SK-N-SH treated with all-trans-retinoic acid at 6 μM for 48 hours (cell line): ENCODE measurements around the gene VEGFB.

ENCODE experiments used
- ATAC-seq: fragments of 200-7000 bp; cut with Tn5 transposase; 3 replicates; pipeline ENCODE4 v1.9.1; 2020; ENCODE audit warnings: mild to moderate bottlenecking, moderate library complexity
- ARNTL ChIP-seq: fragments of 450-650 bp; formaldehyde crosslinking; IDR thresholded peaks from 2 replicates; pipeline ENCODE4 v1.5.0; 2020; ENCODE audit warnings: low read depth, mild to moderate bottlenecking, moderate library complexity, borderline replicate concordance
- BACH2 ChIP-seq: fragments of 250-450 bp; sonication (Bioruptor Pico); IDR thresholded peaks from 2 replicates; pipeline ENCODE4 v1.9.0; 2021; ENCODE audit warnings: mild to moderate bottlenecking, borderline replicate concordance
- CSDC2 ChIP-seq: fragments of 250-450 bp; sonication (Bioruptor Pico); IDR thresholded peaks from 2 replicates; pipeline ENCODE4 v1.5.0; 2020; ENCODE audit warnings: mild to moderate bottlenecking, moderate library complexity
- ESRRG ChIP-seq: fragments of 250-450 bp; sonication (Bioruptor Pico); IDR thresholded peaks from 2 replicates; pipeline ENCODE4 v1.6.1; 2021; ENCODE audit warnings: mild to moderate bottlenecking
- GLIS3 ChIP-seq: fragments of 250-450 bp; sonication (Bioruptor Pico); IDR thresholded peaks from 2 replicates; pipeline ENCODE4 v1.5.0; 2020; ENCODE audit warnings: mild to moderate bottlenecking, moderate library complexity
- ISL1 ChIP-seq: fragments of 250-450 bp; sonication (Bioruptor Pico); IDR thresholded peaks from 2 replicates; pipeline ENCODE4 v2.1.2; 2022; ENCODE audit warnings: mild to moderate bottlenecking, moderate library complexity
- OSR1 ChIP-seq: fragments of 250-450 bp; sonication (Bioruptor Pico); IDR thresholded peaks from 2 replicates; pipeline ENCODE4 v1.8.0; 2022; ENCODE audit warnings: moderate library complexity, mild to moderate bottlenecking, inconsistent platforms
- PPARA ChIP-seq: fragments of 250-450 bp; sonication (Bioruptor Pico); IDR thresholded peaks from 2 replicates; pipeline ENCODE4 v1.5.0; 2020; ENCODE audit warnings: mild to moderate bottlenecking, borderline replicate concordance
- RARB ChIP-seq: fragments of 250-450 bp; sonication (Bioruptor Pico); IDR thresholded peaks from 2 replicates; pipeline ENCODE4 v1.8.0; 2021; ENCODE audit warnings: mild to moderate bottlenecking, moderate library complexity
- SNAI2 ChIP-seq: fragments of 250-450 bp; sonication (Bioruptor Pico); IDR thresholded peaks from 2 replicates; pipeline ENCODE4 v1.5.0; 2020; ENCODE audit warnings: mild to moderate bottlenecking, moderate library complexity
- TCF4 ChIP-seq: fragments of 250-450 bp; sonication (Bioruptor Pico); IDR thresholded peaks from 2 replicates; pipeline ENCODE4 v1.8.0; 2021; ENCODE audit warnings: mild to moderate bottlenecking, moderate library complexity, borderline replicate concordance
- TOX ChIP-seq: fragments of 250-450 bp; sonication (Bioruptor Pico); IDR thresholded peaks from 2 replicates; pipeline ENCODE4 v1.8.0; 2021; ENCODE audit warnings: mild to moderate bottlenecking, moderate library complexity, borderline replicate concordance
- ZC3H10 ChIP-seq: fragments of 250-450 bp; sonication (Bioruptor Pico); IDR thresholded peaks from 2 replicates; pipeline ENCODE4 v1.5.1; 2021; ENCODE audit warnings: mild to moderate bottlenecking, moderate library complexity
- ZFP3 ChIP-seq: fragments of 250-450 bp; sonication (Bioruptor Pico); IDR thresholded peaks from 2 replicates; pipeline ENCODE4 v1.5.0; 2020; ENCODE audit warnings: mild to moderate bottlenecking, moderate library complexity
- ZFP30 ChIP-seq: fragments of 450-650 bp; formaldehyde crosslinking; IDR thresholded peaks from 2 replicates; pipeline ENCODE4 v1.5.0; 2022; ENCODE audit warnings: mild to moderate bottlenecking, moderate library complexity
- ZNF565 ChIP-seq: fragments of 450-650 bp; formaldehyde crosslinking; conservative IDR thresholded peaks from 2 replicates; pipeline ENCODE4 v1.5.0; 2020; ENCODE audit warnings: low read depth, mild to moderate bottlenecking, moderate library complexity
- ZNF70 ChIP-seq: fragments of 450-650 bp; formaldehyde crosslinking; IDR thresholded peaks from 2 replicates; pipeline ENCODE4 v1.5.0; 2020; ENCODE audit warnings: mild to moderate bottlenecking, moderate library complexity
- ZNF8 ChIP-seq: fragments of 450-650 bp; formaldehyde crosslinking; IDR thresholded peaks from 2 replicates; pipeline ENCODE4 v1.5.0; 2020; ENCODE audit warnings: mild to moderate bottlenecking, moderate library complexity
- TF ChIP-seq, protein P1 (sequence below): fragments of 250-450 bp; sonication (Bioruptor Pico); IDR thresholded peaks from 2 replicates; pipeline ENCODE4 v1.5.1; 2020; ENCODE audit warnings: low read depth, mild to moderate bottlenecking, moderate library complexity
- TF ChIP-seq, protein P2 (sequence below): fragments of 250-450 bp; sonication (Bioruptor Pico); IDR thresholded peaks from 2 replicates; pipeline ENCODE4 v1.8.0; 2020; ENCODE audit warnings: mild to moderate bottlenecking, moderate library complexity, borderline replicate concordance
- TF ChIP-seq, protein P3 (sequence below): fragments of 250-450 bp; sonication (Bioruptor Pico); IDR thresholded peaks from 2 replicates; pipeline ENCODE4 v1.5.1; 2021; ENCODE audit warnings: mild to moderate bottlenecking, moderate library complexity
- TF ChIP-seq, protein P4 (sequence below): fragments of 250-450 bp; sonication (Bioruptor Pico); IDR thresholded peaks from 2 replicates; pipeline ENCODE4 v1.8.0; 2021; ENCODE audit warnings: low read depth, mild to moderate bottlenecking, moderate library complexity, borderline replicate concordance

VEGFB gene

DNA sequence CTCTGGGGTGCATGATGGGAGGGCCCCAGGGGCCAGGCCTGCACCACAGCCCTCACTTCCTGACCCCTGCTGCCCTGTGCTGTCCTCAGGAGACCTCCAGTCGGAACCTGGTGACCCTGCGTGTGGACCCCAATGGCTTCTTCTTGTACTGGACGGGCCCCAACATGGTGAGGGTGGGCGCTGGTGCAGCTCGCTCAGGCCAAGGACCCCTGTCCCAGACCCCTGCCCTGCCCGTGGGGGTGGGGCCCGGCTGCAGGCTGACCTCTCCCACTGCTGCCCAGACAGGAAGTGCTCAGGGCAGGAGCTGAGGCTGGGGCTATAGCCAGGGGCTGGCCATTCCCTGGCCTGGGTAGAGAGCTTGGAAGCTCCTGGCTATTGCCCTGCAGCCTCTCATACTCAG lies 19.9 kb downstream of the VEGFB start:
- ATAC-seq = no peak
- TF ChIP-seq PPARA = no peak
- no peak for TF ChIP-seq ZFP30 (CRISPR knock-in tag)
- TF ChIP-seq GLIS3 (CRISPR knock-in tag) = no peak
- TF ChIP-seq TCF4 (CRISPR knock-in tag) = no peak

DNA sequence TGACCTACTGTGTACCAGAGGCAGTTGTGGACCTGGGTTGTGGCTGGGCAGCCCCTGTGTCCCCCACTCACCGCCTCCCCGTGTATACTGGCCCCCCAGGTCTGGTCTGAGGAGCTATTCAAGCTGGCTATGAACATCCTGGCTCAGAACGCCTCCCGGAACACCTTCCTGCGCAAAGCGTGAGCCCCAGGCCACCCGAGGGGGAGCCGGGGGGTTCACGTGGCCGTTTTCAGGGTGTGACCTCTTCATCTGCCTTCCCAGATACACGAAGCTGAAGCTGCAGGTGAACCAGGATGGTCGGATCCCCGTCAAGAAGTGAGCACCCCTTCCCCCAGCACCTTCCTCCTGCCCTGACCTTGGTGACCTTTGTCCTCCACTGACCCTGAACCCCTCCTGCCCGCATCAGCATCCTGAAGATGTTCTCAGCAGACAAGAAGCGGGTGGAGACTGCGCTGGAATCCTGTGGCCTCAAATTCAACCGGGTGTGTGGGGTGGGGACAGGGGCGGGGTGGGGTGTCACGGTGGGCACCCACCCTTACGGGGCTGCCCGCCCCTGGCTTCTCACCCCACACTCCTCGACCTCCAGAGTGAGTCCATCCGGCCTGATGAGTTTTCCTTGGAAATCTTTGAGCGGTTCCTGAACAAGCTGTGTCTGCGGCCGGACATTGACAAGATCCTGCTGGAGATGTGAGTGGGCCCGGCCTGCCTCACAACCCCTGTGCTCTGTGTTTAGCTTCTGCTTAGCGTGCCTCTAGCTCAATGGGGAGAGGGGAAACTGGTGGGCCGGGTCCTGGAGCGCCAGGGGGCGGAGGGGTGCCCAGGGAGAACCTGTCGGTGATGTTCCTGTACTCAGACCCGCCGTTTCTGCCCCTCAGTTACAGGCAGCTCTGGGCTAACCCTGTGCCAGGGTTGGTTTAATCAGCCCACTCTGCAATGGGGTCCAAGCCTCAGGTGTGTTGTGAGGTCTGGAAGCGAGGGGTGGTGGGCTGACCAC lies 21.0 kb downstream of the VEGFB start:
- ATAC-seq = no peak
- TF ChIP-seq, protein P1, sequence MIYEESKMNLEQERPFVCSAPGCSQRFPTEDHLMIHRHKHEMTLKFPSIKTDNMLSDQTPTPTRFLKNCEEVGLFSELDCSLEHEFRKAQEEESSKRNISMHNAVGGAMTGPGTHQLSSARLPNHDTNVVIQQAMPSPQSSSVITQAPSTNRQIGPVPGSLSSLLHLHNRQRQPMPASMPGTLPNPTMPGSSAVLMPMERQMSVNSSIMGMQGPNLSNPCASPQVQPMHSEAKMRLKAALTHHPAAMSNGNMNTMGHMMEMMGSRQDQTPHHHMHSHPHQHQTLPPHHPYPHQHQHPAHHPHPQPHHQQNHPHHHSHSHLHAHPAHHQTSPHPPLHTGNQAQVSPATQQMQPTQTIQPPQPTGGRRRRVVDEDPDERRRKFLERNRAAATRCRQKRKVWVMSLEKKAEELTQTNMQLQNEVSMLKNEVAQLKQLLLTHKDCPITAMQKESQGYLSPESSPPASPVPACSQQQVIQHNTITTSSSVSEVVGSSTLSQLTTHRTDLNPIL = no peak
- TF ChIP-seq GLIS3 (CRISPR knock-in tag) (no peak), ZNF70 (no peak), ARNTL (CRISPR knock-in tag) (no peak), RARB (CRISPR knock-in tag) (no peak), BACH2 (CRISPR knock-in tag) (no peak), ZNF565 (CRISPR knock-in tag) (no peak), TOX (CRISPR knock-in tag) (no peak), ZFP30 (CRISPR knock-in tag) (no peak)

DNA sequence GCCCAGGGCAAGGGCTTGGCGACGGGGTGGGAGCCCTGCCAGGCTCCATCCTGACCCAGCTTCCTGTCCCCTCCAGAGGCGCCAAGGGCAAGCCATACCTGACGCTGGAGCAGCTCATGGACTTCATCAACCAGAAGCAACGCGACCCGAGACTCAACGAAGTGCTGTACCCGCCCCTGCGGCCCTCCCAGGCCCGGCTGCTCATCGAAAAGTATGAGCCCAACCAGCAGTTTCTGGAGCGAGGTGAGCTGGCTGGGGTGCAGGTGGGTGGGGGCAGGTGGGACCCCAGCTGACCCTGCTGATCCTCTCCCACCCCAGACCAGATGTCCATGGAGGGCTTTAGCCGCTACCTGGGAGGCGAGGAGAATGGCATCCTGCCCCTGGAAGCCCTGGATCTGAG lies 21.9 kb downstream of the VEGFB start:
- no peak for TF ChIP-seq BACH2 (CRISPR knock-in tag)
- no peak for TF ChIP-seq ISL1 (CRISPR knock-in tag)
- TF ChIP-seq TOX (CRISPR knock-in tag) = no peak
- TF ChIP-seq, protein P2, sequence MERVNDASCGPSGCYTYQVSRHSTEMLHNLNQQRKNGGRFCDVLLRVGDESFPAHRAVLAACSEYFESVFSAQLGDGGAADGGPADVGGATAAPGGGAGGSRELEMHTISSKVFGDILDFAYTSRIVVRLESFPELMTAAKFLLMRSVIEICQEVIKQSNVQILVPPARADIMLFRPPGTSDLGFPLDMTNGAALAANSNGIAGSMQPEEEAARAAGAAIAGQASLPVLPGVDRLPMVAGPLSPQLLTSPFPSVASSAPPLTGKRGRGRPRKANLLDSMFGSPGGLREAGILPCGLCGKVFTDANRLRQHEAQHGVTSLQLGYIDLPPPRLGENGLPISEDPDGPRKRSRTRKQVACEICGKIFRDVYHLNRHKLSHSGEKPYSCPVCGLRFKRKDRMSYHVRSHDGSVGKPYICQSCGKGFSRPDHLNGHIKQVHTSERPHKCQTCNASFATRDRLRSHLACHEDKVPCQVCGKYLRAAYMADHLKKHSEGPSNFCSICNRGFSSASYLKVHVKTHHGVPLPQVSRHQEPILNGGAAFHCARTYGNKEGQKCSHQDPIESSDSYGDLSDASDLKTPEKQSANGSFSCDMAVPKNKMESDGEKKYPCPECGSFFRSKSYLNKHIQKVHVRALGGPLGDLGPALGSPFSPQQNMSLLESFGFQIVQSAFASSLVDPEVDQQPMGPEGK (CRISPR knock-in tag) = no peak
- no peak for TF ChIP-seq SNAI2
- no peak for TF ChIP-seq ZFP3 (CRISPR knock-in tag)
- no peak for TF ChIP-seq TCF4 (CRISPR knock-in tag)
- no peak for TF ChIP-seq ARNTL (CRISPR knock-in tag)
- no peak for TF ChIP-seq ZFP30 (CRISPR knock-in tag)
- no peak for TF ChIP-seq ZNF70
- no peak for ATAC-seq

DNA sequence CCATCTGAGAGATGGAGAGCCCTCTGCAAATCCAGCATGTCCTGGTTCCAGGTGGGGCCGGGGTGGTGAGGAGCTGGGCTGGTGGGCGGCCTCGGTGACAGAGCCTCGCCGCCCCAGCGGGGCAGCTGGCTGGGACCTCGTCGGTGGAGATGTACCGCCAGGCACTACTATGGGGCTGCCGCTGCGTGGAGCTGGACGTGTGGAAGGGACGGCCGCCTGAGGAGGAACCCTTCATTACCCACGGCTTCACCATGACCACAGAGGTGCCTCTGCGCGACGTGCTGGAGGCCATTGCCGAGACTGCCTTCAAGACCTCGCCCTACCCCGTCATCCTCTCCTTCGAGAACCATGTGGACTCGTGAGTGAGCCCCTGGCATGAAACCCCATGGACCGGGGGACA lies 24.0 kb downstream of the VEGFB start:
- no peak for ATAC-seq
- no peak for TF ChIP-seq GLIS3 (CRISPR knock-in tag)
- TF ChIP-seq CSDC2 (CRISPR knock-in tag) = no peak
- no peak for TF ChIP-seq BACH2 (CRISPR knock-in tag)
- TF ChIP-seq ZC3H10 = no peak
- TF ChIP-seq ESRRG (CRISPR knock-in tag) = no peak
- no peak for TF ChIP-seq ZNF8 (CRISPR knock-in tag)
- TF ChIP-seq OSR1 (CRISPR knock-in tag) = no peak
- TF ChIP-seq RARB (CRISPR knock-in tag) = no peak
- TF ChIP-seq ISL1 (CRISPR knock-in tag) = no peak
- no peak for TF ChIP-seq ZFP30 (CRISPR knock-in tag)
- TF ChIP-seq SNAI2 = no peak
- TF ChIP-seq, protein P3, sequence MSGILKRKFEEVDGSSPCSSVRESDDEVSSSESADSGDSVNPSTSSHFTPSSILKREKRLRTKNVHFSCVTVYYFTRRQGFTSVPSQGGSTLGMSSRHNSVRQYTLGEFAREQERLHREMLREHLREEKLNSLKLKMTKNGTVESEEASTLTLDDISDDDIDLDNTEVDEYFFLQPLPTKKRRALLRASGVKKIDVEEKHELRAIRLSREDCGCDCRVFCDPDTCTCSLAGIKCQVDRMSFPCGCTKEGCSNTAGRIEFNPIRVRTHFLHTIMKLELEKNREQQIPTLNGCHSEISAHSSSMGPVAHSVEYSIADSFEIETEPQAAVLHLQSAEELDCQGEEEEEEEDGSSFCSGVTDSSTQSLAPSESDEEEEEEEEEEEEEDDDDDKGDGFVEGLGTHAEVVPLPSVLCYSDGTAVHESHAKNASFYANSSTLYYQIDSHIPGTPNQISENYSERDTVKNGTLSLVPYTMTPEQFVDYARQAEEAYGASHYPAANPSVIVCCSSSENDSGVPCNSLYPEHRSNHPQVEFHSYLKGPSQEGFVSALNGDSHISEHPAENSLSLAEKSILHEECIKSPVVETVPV (CRISPR knock-in tag) = no peak
- no peak for TF ChIP-seq PPARA
- TF ChIP-seq, protein P4, sequence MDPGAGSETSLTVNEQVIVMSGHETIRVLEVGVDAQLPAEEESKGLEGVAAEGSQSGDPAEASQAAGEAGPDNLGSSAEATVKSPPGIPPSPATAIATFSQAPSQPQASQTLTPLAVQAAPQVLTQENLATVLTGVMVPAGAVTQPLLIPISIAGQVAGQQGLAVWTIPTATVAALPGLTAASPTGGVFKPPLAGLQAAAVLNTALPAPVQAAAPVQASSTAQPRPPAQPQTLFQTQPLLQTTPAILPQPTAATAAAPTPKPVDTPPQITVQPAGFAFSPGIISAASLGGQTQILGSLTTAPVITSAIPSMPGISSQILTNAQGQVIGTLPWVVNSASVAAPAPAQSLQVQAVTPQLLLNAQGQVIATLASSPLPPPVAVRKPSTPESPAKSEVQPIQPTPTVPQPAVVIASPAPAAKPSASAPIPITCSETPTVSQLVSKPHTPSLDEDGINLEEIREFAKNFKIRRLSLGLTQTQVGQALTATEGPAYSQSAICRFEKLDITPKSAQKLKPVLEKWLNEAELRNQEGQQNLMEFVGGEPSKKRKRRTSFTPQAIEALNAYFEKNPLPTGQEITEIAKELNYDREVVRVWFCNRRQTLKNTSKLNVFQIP = no peak
- TF ChIP-seq TOX (CRISPR knock-in tag) = no peak
- TF ChIP-seq, protein P1 = no peak
- TF ChIP-seq ZFP3 (CRISPR knock-in tag) = no peak
- TF ChIP-seq, protein P2 (CRISPR knock-in tag) = no peak
